GM21360 (cell line): ENCODE measurements around the gene SYNDIG1.

Experiments used
- ATAC-seq: cut with Tn5 transposase; IDR thresholded peaks from one replicate; pipeline ENCODE4 v1.9.1; 2021; ENCODE audit warnings: mild to moderate bottlenecking, moderate library complexity; ENCODE audit not compliant: unreplicated experiment

SYNDIG1 gene

DNA sequence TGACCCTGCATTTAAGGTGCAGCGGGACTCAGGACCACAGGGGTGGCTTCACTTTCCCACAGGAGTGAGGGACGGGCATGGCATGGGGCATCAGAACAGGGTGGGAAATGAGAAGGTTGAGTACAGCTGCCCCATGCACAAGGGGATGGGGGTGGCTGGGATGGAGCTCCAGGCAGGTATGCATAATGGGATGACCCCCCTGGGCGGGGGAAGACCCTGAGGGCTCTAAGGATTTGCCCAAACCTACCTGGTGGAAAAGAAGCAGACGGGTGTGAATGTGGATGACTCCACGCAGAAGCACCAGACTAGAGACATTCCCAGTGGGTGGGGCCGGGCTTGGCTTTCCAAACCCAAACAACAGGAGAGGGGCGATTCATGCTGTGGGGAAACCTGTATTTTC lies 200.3 kb downstream of the SYNDIG1 start:
- ATAC-seq: no peak

DNA sequence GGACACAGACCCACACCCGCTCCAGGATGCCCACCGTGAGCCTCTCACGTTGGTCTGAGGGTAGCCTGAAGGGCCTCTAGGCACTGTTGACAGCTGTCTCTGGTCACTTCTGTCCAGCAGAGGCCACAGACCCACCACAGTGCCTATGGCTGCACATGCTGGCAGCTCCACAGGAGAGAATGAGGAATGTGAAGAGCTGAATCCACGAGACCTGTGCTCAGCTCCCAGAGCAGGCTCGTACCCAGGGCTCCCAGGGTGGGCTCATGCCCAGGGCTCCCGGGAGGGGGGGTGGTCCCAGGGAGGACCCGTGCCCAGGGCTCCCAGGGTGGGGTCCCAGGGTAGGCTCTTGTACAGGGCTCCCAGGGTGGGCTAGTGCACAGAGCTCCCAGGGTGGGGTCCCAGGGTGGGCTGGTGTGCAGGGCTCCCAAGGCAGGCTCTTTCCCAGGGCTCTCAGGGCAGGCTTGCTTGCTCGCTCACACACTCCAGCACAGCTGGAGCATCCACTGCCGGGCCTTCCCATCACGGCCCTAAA lies 201.0 kb downstream of the SYNDIG1 start:
- ATAC-seq: no peak

DNA sequence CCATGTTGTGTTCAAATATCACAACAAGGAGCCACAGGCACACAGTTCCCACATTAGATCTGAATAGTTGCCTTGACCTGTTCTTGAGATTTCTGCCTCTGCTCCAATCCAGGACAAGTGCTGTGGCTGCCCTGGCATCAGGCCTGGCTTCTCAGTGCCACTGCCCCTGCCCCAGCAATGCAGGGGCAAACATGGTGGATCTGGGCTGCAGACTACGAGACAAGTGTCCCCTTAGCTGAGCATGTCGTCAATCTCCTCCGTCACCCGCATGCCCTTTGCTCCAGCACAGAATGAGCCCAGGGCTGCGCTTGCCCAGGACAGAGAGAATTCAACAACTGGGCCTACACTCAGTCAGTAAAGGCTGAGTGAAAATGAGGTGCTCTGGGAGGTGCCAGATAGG lies 201.6 kb downstream of the SYNDIG1 start:
- ATAC-seq: no peak

DNA sequence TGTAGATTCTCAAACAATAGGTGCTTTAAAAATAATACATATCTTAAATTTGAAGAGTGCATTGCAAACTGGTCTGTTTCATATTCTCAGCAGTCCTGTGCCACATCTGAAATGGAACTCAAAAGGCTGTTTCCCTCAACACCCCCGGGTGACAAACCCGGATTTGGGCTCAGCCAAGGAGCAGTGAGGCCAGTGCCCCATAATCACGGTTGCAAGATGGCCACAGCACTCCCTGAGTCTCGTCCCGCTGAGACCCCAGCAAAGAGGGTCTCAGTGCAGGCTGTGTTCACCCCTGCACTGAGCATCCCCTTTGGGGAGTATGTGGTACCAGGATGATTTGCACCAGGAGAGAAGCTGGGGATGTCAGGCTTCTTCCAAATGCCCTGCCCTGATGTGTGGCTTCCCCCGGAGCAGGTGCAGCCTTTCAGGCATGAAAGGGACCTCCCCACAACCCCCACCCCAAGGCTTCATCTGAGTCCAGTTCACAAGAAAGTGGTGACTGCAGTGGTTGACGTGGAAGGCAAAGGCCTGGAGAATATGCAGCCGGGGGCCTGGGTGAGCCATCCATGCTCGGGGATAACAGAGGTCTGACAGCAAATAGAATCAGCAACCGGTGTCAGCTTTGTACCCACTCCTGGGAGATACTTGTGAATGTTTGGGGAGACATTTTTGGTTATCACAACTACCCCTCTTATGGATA lies 202.9 kb downstream of the SYNDIG1 start:
- ATAC-seq: no peak

DNA sequence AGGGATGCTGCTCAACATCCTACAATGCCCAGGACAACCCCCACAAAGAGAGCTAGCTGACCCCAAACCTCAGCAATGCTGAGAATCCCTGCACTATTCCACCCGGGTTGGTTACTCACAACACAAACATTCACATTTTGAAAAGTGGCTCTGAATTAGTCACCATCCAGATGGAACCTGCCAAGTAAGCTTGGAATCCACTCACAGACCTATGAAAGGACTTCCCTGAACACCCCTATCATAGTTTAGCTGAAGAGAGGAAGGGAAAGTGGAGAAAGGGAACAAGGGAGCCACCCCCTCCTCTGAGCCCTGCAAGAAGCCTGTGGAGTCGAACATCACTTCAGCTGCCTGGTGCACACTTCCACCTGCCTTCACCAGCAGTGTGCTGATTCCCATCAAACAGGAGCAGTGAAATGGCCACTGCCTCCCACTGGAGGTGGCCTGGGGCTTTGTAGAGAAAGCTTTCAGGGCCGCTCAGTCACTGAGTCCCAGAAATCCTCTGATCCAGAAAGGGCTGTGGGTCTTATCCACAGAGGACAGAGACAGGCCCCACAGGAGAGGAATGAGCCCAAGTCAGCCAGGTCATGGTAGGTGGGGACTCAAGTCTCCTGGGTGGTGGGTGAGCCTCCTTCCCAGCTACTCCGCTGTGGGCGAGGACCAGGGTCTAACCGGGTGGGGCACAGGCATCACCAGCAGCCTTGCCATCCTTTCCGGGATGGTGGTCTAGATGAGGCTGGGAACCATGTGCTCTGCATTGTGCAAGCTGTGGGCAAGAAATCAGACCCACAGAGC lies 203.7 kb downstream of the SYNDIG1 start:
- ATAC-seq: no peak

DNA sequence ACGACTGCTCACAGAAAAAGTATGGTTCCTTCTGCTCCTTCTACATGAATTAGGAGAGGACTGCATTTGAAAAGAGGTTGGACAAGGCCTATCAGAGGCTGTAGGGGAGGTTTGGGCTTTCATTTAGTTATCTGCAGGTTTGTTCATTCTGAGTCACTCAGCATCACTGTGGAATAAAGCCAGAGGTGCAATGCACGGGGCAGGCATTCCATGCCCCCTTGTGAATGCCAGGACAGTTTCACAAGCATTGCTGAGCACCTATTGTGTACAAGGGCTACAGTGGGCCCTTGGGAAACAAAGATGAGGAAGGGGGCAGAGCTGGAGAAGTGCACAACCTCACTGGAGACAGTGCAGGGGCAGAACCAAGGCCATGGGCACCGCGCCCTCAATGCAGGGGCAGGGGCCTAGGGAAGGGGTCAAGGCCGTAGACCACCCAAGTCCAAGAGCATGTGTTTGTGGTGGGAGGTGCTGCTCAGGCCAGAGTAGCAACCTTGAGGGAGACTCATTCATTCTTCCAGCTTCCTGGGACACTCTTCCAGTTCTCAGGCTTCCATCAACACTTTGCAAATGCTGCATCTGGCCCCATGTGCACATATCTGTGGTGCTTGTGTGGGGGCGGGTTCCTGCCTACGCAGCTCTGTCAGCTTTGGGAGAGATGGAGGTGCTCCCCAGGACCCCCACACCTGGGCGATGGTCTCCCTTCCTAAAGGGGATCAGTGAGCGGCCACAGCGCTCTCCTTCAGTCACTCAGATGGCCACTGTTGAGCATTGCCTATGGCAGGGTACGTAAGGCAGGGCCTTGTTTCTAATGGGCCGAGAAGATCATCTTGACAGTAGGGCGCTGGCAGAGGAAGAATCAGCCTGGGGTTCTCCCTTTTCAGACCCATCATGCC lies 204.5 kb downstream of the SYNDIG1 start:
- ATAC-seq: no peak

DNA sequence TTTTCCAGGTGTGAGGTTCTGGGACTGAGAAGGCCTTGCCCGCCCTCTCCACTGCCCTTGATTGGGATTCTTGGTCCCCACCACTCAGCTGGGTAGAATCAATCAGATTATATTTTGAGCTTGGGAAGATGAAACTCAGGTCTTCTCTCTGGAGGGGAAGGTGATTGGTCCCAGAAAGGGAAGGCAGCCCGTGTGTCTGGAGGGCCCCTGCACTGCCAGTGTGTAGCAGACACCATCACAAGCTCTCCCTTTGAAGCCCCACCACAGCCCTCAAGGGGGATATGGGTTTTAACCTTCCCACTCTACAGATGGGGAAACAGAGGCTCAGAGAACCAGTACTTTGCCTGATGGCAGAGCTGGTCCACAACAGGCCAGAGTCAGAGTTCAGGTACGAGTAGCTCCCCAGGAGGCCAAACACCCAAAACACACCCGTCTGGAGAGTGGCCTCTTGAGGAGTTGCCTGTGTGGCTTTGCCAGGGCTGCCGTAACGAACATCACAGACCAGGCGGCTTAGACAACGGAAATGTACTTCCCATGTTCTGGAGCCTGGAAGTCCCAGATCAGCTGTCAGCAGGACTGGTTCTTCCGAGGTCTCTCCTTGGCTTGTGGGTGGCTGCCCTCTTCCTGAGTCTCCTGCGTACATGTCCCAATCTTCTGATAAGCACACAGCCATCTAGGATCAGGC lies 205.6 kb downstream of the SYNDIG1 start:
- ATAC-seq: no peak

DNA sequence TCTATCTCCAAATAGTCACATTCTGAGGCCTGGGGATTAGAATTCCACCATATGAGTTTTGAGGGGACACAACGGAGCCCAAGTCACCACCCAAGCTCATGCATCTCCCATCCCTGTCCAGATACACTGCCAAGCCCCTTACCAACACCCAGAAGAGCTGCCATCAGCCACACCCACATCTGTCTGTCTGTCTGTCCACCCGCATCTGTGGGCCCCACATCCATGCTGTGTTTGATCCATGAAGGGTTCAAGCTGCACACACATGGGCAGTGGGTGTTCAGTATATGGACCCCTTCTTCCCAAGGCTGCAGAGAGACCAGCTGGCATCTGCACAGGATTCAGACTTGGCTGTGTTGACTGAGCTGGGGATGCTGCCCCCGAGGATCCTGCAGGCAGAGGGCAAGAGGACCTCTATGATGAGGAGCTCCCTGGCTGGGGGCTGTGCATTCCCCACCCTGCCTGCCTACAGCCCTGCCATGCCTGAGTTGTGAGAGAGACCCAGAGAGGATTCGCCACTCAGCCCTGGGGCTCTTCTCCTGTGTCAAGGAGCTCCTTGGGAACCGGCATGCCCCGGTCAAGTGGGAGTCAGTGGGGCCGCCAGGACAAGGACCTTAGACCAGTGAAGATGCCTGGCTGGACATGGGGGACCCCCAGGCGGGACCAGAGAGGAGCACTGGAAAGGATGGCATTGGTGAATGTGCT lies 206.4 kb downstream of the SYNDIG1 start:
- no peak for ATAC-seq

DNA sequence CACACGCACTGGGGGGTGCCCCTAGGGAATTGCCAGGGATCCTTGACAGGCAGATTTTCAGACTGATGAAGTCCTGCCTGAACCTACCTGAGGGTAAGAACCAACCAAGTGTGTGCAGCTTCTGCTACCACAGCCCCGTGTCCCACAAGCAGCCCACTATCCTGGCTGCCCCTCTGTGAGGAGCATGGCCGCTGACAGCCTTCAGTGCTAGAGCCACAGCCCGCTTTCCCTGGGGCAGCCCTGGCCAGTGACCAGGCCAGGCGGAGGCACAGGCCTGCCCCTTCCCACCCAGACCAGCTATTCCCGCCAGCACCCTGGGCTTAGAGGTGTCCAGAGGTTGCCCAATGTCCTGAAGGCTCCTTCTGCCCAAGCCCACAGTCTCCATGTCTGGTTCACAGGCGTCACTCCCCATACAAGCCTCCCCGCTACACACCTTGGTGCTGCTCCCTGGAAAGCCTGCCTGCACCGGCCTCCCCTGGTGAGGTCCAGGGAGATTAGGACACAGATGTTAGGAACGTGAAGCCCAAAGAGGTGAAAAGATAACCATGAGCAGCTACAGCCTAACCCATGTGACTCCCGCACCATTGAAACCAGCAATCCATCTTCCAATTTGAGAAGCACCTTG lies 207.0 kb downstream of the SYNDIG1 start:
- no peak for ATAC-seq

DNA sequence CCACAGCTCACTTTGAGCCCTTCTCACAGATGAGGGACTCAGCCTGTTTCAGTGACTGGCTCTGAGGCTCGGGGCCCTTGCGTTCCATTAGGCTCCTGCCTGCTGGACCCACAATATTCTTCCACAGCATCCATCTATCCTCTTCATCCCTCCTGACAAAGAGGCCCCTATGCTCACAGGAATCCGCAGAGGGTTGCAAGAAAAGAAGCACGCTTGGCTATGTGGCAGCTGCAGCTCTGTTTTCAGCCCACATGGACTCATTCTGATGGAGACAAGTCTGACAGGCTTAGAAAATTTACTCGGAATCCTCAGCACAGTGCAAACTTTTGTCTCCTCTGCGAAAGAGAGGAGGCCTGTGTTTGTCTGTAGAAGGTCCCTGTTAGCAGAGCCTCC lies 207.5 kb downstream of the SYNDIG1 start:
- no peak for ATAC-seq

DNA sequence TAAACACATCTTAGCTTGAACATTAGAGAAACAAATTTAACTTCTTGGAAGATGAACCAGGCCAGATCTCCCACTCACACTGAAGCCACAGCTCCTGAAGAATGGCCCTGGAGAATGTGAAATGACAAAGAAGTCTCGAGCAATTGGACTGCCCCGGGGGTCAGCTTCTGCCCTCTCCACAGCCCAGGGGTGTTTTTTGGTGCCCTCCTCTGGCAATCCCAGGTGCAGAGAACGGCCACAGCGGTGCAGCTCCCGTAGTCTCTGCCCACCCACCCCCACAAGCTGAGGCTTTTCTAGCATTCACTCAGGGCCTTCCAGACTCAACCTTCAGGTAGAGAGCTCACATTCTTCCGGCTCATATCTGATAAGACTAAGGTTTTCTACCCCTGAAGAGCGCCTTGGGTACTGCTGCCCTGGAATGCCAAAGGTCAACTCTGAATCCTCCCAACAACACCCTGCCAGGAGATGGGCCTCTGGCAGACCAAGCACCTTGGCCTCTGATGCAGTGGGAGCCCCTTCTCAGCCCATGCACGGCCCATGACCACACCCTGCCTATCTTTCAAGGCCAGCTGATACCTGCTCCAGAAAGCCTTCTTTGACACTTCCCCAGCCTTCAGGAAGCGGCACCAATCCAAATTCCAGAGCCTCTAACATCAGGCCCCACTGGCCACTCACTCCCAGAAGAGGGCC lies 208.3 kb downstream of the SYNDIG1 start:
- no peak for ATAC-seq

DNA sequence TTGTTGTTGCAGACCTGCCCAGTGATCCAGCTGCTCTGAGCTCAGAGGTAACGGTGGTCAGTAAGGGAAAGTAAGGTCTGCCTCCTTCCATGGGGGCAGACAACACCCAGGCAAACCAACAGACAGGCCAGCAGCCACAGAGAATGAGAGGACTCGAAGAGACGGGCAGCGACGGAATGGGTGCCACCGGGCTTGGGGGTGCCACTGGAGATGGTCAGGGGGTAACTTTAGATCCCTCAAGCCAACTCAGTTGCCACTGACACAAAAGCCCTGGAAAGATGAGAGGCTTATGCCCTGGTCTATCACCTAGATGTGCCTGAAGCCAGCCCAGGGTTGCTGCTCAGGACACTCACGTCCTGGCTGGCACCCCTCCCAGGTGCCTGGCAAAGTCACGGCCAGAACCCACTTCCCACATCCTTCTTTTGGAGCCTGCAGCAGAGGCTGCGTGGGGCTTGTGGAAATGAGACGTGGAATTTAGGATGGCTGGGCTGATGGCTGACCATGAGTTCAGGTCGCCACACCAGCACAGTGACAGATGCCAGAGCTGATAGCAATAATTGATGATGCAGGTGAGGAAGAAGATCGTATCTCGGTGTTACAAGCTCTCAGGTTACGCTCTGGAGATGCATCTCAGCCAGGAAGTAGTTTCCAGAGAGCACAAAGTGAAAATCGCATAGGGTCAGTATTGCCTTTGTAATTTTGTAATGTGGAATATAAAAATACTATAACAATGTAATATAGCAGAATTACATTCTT lies 209.1 kb downstream of the SYNDIG1 start:
- no peak for ATAC-seq

DNA sequence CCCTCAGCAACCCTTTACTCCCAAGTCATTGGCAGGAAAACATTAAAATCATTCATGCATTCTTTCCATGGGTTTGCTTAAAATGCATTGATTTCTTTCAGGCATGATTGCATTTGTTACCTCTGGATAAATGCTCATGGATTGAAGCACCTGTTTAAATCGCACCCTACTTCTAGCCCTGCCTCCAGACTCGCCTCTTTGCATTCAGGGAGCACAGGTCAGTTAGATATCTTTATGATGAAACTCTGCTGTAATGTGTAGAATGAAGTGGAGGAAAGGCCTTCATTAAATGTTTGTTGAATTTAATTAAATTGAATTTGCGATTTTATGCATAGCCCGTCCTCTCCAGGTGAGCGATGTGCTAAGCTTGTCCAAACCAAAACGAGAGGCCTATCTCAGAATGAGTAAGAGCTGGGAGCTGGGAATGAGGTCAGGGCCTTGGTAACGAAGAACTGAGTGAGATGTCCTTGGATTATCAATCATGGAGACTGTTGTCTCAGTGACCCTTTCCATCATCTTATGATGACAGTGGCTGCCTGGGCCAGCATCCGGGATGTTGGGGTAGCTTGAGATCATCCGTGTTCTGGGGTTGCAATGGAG lies 210.1 kb downstream of the SYNDIG1 start:
- no peak for ATAC-seq

DNA sequence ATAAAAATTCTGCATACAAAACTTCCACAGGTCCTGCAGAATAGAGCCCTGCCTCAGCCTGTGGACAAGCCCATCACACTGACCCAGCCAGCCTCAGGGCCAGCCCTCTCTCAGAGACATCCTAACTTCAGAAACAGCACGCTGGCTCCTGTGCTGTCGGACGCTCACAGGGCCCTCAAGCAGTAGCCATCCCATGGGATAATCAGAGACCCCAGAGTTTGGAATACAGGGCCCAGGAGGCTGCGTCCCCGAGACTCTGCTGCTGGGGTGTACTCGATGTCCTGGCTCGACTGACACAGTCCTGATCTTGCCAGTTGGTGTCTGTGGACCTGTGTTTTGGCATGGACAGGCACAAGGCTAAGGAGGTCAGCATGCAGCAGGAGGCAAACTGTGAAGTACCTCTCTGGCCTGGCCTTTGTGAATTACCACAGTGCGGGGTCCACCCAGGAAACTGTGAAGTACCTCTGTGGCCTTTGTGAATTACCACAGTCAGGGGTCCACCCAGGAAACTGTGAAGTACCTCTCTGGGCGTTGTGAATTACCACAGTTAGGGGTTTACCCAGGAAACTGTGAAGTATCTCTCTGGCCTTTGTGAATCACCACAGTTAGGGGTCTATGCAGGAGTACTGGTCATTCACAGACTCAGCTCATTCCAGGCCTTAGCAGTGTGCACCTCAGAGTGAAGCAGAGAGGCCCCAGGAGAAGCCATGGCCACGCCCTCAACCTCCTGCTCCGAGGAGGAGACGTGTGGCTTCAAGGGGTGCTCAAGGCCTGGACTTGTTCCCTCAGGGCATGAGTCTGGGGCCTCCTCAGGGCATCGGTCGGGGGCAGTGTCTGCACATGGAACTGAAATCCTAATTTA lies 212.4 kb downstream of the SYNDIG1 start:
- ATAC-seq: no peak

DNA sequence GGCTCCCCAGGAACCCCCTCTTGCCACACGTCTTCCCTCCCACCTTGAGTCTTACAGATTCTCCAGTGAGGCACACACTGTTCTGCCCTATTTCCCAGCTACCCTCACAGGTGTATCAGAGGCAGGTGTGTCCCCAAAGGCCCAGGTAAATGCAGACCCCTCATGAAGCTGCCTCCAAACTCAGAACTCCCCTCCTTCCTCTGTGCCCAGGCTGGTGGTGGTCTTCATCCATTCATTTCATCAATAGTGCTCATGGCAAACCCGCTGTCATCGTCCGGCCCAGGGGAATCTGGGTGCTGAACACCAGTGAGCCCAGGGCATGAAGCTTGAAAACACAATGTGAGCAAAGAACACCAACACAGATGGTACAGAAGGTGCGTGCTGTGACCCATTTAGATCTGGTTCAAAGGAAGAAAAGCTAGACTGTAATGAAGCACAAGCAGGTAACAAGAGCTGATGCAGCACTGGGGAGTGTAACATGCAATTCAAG lies 213.1 kb downstream of the SYNDIG1 start:
- ATAC-seq: no peak

DNA sequence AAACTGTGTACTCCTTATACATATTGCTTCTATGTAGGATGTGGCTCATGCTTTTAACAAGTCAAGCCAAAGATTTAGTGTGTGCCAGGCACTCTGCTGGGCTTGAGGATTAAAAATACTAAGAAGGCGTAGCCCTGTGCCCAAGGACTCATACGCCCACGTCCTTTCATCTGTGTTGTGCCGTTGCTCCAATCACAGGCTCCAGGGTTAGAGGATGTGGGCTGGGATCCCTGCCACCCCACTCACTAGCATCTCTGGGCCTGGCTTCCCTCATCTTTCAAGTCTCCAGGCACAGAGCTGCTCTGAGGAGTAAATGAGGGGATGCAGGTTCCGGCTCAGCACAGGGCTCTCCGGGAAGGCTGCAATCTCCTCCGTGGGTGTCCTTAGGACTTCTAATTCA lies 214.2 kb downstream of the SYNDIG1 start:
- ATAC-seq: no peak

DNA sequence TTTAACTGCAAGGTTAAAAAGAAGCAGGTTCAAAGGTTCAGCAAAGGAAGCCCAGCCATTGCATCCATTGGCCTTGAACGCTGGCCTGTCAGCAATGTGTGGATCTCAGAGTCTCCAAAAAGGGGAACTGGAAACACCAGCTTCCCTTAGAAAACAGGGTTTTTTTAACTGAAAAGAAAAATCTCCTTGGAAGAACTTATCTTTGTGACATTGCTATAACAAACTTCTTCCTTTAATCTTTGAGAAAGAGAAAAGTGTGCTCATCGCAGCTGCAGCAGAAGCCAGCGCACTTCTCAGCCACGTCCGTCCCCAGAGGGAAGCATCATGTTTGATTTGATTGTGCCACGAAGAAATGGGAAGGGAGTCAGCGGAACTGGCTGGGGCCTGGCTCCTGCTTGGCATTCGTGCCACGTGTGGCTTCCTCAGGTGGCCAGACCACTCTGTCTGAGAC lies 215.0 kb downstream of the SYNDIG1 start:
- ATAC-seq: no peak
